PC-3 (cell line): Measurements from ENCODE around the gene TOR2A.

Source experiments
- CTCF ChIP-seq: fragments of 300-600 bp; sonication (generic); conservative IDR thresholded peaks from 2 replicates; pipeline ENCODE4 v1.5.1; 2017; ENCODE audit warnings: antibody characterized with exemption, low read depth, mild to moderate bottlenecking, low read length
- EZH2 ChIP-seq: fragments of 300-600 bp; sonication (generic); IDR thresholded peaks from one replicate; pipeline ENCODE4 v1.6.1; 2017; ENCODE audit warnings: antibody characterized with exemption, mild to moderate bottlenecking, low read length; ENCODE audit not compliant: unreplicated experiment

GRCh38 chr9:127763918-127764384 lies 28.9 kb upstream of the TOR2A start:
- TF ChIP-seq CTCF (peak; percentile 27; the same call in 1 of the 2 replicates), EZH2 (no peak)
